Ovary (tissue), 3 donors: ENCODE measurements around the gene PPCDC.

Experiments used
- EP300 ChIP-seq: sonication (generic); formaldehyde crosslinking; IDR thresholded peaks from one replicate; pipeline ENCODE4 v1.6.1; 2017; ENCODE audit warnings: antibody characterized with exemption
- TF ChIP-seq, protein P1 (sequence below), 3 donors: fragments of 450-650 bp in 2 of 3; fragments of 200-600 bp in 1 of 3; IDR thresholded peaks; one replicate each; pipeline versions ENCODE4 v1.5.1 to v1.8.0; 2016 to 2022; ENCODE audit warnings: antibody characterized with exemption in 3 of 3, mild to moderate bottlenecking in 1 of 3
- donor health status: DM: no; HTN: no; CAD: no.

GRCh38 chr15:75067123-75067830, 43.9 kb downstream of the PPCDC start:
- TF ChIP-seq, protein P1, sequence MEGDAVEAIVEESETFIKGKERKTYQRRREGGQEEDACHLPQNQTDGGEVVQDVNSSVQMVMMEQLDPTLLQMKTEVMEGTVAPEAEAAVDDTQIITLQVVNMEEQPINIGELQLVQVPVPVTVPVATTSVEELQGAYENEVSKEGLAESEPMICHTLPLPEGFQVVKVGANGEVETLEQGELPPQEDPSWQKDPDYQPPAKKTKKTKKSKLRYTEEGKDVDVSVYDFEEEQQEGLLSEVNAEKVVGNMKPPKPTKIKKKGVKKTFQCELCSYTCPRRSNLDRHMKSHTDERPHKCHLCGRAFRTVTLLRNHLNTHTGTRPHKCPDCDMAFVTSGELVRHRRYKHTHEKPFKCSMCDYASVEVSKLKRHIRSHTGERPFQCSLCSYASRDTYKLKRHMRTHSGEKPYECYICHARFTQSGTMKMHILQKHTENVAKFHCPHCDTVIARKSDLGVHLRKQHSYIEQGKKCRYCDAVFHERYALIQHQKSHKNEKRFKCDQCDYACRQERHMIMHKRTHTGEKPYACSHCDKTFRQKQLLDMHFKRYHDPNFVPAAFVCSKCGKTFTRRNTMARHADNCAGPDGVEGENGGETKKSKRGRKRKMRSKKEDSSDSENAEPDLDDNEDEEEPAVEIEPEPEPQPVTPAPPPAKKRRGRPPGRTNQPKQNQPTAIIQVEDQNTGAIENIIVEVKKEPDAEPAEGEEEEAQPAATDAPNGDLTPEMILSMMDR (IDR thresholded peaks at IDR 0.05), result no peak
- no peak for TF ChIP-seq EP300
